ENCODE measurements around the gene MPL.

GRCh38 chr1:43398227-43398626, 60.6 kb downstream of the MPL start:
- TF ChIP-seq POLR2A (IDR thresholded peaks at IDR 0.05; ENCODE audit: control extremely low read depth in 1 of 2, low read depth in 2 of 2, low read length in 2 of 2), result no peak
- no peak for TF ChIP-seq EZH2 (IDR thresholded peaks at IDR 0.05; ENCODE audit: low read depth, low read length, severe bottlenecking)
- no peak for TF ChIP-seq CTCF (IDR thresholded peaks at IDR 0.05; ENCODE audit: control extremely low read depth in 1 of 3, insufficient read depth in 1 of 3, low read depth in 1 of 3, low read length in 3 of 3)
- no peak for TF ChIP-seq EP300 (IDR thresholded peaks at IDR 0.05; ENCODE audit: borderline replicate concordance in 1 of 2, low read depth in 2 of 2, low read length in 2 of 2)
- TF ChIP-seq BRCA1 (IDR thresholded peaks at IDR 0.05; ENCODE audit: low read depth, low read length), result no peak
- no peak for TF ChIP-seq RFX5 (IDR thresholded peaks at IDR 0.05; ENCODE audit: borderline replicate concordance, low read depth, low read length)
- no peak for TF ChIP-seq TAF1 (IDR thresholded peaks at IDR 0.05; ENCODE audit: low read depth, low read length)
- no peak for TF ChIP-seq RBBP5 (IDR thresholded peaks at IDR 0.05; ENCODE audit: borderline replicate concordance, low read depth, low read length)
- no peak for TF ChIP-seq POLR2AphosphoS5 (IDR thresholded peaks at IDR 0.05; ENCODE audit: low read depth, low read length)
- no peak for TF ChIP-seq CEBPB (IDR thresholded peaks at IDR 0.05; ENCODE audit: low read depth, low read length)
- TF ChIP-seq YY1 (IDR thresholded peaks at IDR 0.05; ENCODE audit: low read depth, low read length), result no peak
- no peak for TF ChIP-seq SP1 (IDR thresholded peaks at IDR 0.05; ENCODE audit: low read depth, low read length)
